Mesendoderm (in vitro differentiated cells): ENCODE measurements around the gene ZNF77.

Source experiments
- DNase-seq: peaks from one replicate; pipeline ENCODE4 v3.0.0; 2013
- H2AK5ac ChIP-seq: 2 replicates; pipeline ENCODE4 v1.6.1; 2013; ENCODE audit warnings: low read length, inconsistent platforms
- H2BK120ac ChIP-seq: 2 replicates; pipeline ENCODE4 v1.6.1; 2013; ENCODE audit warnings: low read depth, mild to moderate bottlenecking, low read length, moderate library complexity, mixed read lengths
- H2BK15ac ChIP-seq: replicated peaks from 2 replicates; pipeline ENCODE4 v1.6.1; 2013; ENCODE audit warnings: low read depth, mild to moderate bottlenecking, moderate library complexity
- H2BK5ac ChIP-seq: 2 replicates; pipeline ENCODE4 v1.6.1; 2013; ENCODE audit warnings: low read length, inconsistent platforms
- H3K18ac ChIP-seq: 2 replicates; pipeline ENCODE4 v1.6.1; 2013; ENCODE audit warnings: mild to moderate bottlenecking, low read length, mixed read lengths
- H3K23ac ChIP-seq: one replicate; pipeline ENCODE4 v1.6.1; 2013; ENCODE audit warnings: low read length
- H3K27ac ChIP-seq: 2 replicates; pipeline ENCODE4 v1.5.1; 2013; ENCODE audit warnings: low read depth, mild to moderate bottlenecking, inconsistent platforms, low read length, moderate library complexity
- H3K27me3 ChIP-seq: 2 replicates; pipeline ENCODE4 v1.6.1; 2013; ENCODE audit warnings: low read length, control low read depth, mild to moderate bottlenecking, inconsistent platforms; ENCODE audit not compliant: insufficient read depth, poor library complexity
- H3K36me3 ChIP-seq: 2 replicates; pipeline ENCODE4 v1.6.1; 2013; ENCODE audit warnings: low read length, inconsistent platforms; ENCODE audit not compliant: control insufficient read depth, insufficient read depth
- H3K4ac ChIP-seq: one replicate; pipeline ENCODE4 v1.6.1; 2013; ENCODE audit warnings: low read depth, mild to moderate bottlenecking, low read length, moderate library complexity
- H3K4me1 ChIP-seq: 2 replicates; pipeline ENCODE4 v1.6.1; 2013; ENCODE audit warnings: low read depth, low read length, inconsistent platforms; ENCODE audit not compliant: control insufficient read depth
- H3K4me2 ChIP-seq: 2 replicates; pipeline ENCODE4 v1.6.1; 2013; ENCODE audit warnings: low read length
- H3K4me3 ChIP-seq: 2 replicates; pipeline ENCODE4 v1.5.1; 2013; ENCODE audit warnings: mild to moderate bottlenecking, low read length
- H3K56ac ChIP-seq: one replicate; pipeline ENCODE4 v1.6.1; 2013; ENCODE audit warnings: low read length
- H3K79me1 ChIP-seq: 2 replicates; pipeline ENCODE4 v1.6.1; 2013; ENCODE audit warnings: low read length, inconsistent platforms
- H3K79me2 ChIP-seq: 2 replicates; pipeline ENCODE4 v1.6.1; 2013; ENCODE audit warnings: mild to moderate bottlenecking, low read length; ENCODE audit not compliant: control insufficient read depth, insufficient read depth
- H3K9ac ChIP-seq: 2 replicates; pipeline ENCODE4 v1.6.1; 2013; ENCODE audit warnings: low read length, inconsistent platforms
- H4K5ac ChIP-seq: one replicate; pipeline ENCODE4 v1.6.1; 2013; ENCODE audit warnings: low read length
- H4K8ac ChIP-seq: one replicate; pipeline ENCODE4 v1.6.1; 2013; ENCODE audit warnings: low read depth, mild to moderate bottlenecking, control low read depth, low read length, moderate library complexity
- WGBS: extraction: QIAGEN DNeasy Blood & Tissue Kit; methylation state at CpG from one replicate; pipeline ENCODE4 v1.1.7; 2013; ENCODE audit warnings: low lambda C conversion rate, missing lambda C conversion rate; ENCODE audit not compliant: insufficient coverage; ENCODE audit errors: extremely low coverage; 5-methylcytosine and 5-hydroxymethylcytosine counted together

ZNF77 gene

DNA sequence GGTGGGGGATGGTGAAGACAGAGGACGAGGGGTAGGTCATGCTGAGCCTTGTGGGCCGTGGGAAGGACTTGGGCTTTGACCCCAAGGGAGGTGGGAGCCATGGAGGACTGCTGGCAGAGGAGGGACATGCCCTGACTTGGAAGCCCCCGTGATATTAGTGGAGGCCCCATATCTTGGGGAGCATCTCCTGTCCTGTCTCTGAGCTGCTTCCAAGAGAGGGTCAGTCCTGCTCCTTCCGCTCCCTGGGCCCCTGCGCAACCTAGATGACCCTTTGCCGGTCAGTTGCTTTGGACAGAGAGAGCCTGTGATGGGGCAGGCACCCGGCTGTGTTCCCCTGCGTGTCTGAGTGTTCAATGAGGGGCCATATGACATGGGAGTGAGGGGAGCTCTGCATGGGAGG is 37.8 kb upstream of the ZNF77 start:
- Histone ChIP-seq H3K79me1 (no peaks in the 10 kb centered on the region), H2BK120ac (no peak overlapping the region), H4K8ac (no peak overlapping the region), H2BK15ac (no peak overlapping the region), H2BK5ac (no peak overlapping the region), H3K9ac (no peak overlapping the region), H3K23ac (no peak overlapping the region), H3K4me3 (no peak overlapping the region), H3K79me2 (no peaks in the 10 kb centered on the region), H3K56ac (no peak overlapping the region), H3K4me1 (no peaks in the 10 kb centered on the region), H3K4me2 (no peak overlapping the region), H3K4ac (no peak overlapping the region), H3K27me3 (peaks cover 2% of the 10 kb centered on the region), H2AK5ac (no peak overlapping the region), H3K18ac (no peak overlapping the region), H3K27ac (no peak overlapping the region), H4K5ac (no peak overlapping the region), H3K36me3 (no peaks in the 10 kb centered on the region)
- no CpG with 5 or more reads among the region's 8 CpGs for WGBS
- DNase-seq, result no peak

DNA sequence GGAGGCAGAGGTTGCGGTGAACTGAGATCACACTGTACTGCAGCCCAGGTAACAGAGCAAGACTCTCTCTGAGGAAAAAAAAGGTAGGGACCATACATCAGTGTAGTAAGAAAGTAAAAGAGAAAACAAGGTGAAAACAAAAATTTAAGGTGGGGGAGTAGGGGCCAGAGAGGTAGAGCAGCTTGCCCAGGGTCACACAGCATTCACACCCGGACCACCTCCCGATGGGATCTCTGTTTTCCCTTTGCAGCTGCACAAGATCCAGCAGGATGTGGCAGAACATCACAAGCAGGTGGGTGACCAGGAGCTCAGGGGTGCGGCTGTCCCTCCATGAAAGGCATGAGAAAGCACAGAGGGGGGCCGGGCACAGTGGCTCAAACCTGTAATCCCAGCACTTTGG is 37.1 kb upstream of the ZNF77 start:
- WGBS, result no CpG with 5 or more reads among the region's 5 CpGs
- no peaks in the 10 kb centered on the region for H3K79me1 ChIP-seq
- H2AK5ac ChIP-seq, result no peak overlapping the region
- no peak overlapping the region for H3K27ac ChIP-seq
- peaks cover under 1% of the 10 kb centered on the region for H3K4me1 ChIP-seq
- no peak overlapping the region for H3K23ac ChIP-seq
- no peak for DNase-seq
- H3K18ac ChIP-seq, result no peak overlapping the region
- H3K56ac ChIP-seq, result no peak overlapping the region
- H3K36me3 ChIP-seq, result no peaks in the 10 kb centered on the region
- H3K79me2 ChIP-seq, result no peaks in the 10 kb centered on the region
- H2BK5ac ChIP-seq, result no peak overlapping the region
- no peak overlapping the region for H2BK120ac ChIP-seq
- H3K9ac ChIP-seq, result no peak overlapping the region
- H2BK15ac ChIP-seq, result no peak overlapping the region
- no peak overlapping the region for H4K8ac ChIP-seq
- peaks cover 2% of the 10 kb centered on the region for H3K27me3 ChIP-seq
- H3K4me2 ChIP-seq, result no peak overlapping the region
- H4K5ac ChIP-seq, result no peak overlapping the region
- no peak overlapping the region for H3K4ac ChIP-seq
- H3K4me3 ChIP-seq, result no peak overlapping the region

DNA sequence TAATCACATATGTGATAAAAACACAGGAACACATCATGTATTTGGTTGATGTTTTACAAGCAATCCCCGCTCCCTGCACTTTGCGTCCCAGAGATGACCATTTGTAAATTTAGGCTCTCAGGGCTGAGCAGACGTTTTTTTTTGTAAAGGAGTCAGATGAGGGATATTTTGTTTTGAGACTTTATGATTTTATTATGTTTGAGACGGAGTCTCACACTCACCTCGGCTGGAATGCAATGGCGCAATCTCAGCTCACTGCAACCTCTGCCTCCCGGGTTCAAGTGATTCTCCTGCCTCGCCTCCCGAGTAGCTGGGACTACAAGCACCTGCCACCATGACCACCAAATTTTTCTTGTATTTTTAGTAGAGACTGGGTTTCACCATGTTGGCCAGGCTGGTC is 34.0 kb upstream of the ZNF77 start:
- H3K18ac ChIP-seq, result no peak overlapping the region
- H3K4me2 ChIP-seq, result no peak overlapping the region
- no peak overlapping the region for H3K4ac ChIP-seq
- no peaks in the 10 kb centered on the region for H3K79me2 ChIP-seq
- H3K9ac ChIP-seq, result no peak overlapping the region
- no peaks in the 10 kb centered on the region for H3K79me1 ChIP-seq
- H3K56ac ChIP-seq, result no peak overlapping the region
- no peak overlapping the region for H4K8ac ChIP-seq
- no CpG with 5 or more reads among the region's 9 CpGs for WGBS
- no peak overlapping the region for H2BK5ac ChIP-seq
- H3K27ac ChIP-seq, result no peak overlapping the region
- H2AK5ac ChIP-seq, result no peak overlapping the region
- no peak overlapping the region for H3K23ac ChIP-seq
- H3K27me3 ChIP-seq, result peaks cover 2% of the 10 kb centered on the region
- no peak overlapping the region for H2BK120ac ChIP-seq
- no peak overlapping the region for H3K4me3 ChIP-seq
- DNase-seq, result no peak
- no peak overlapping the region for H2BK15ac ChIP-seq
- H4K5ac ChIP-seq, result no peak overlapping the region
- peaks cover 2% of the 10 kb centered on the region for H3K4me1 ChIP-seq
- no peaks in the 10 kb centered on the region for H3K36me3 ChIP-seq

DNA sequence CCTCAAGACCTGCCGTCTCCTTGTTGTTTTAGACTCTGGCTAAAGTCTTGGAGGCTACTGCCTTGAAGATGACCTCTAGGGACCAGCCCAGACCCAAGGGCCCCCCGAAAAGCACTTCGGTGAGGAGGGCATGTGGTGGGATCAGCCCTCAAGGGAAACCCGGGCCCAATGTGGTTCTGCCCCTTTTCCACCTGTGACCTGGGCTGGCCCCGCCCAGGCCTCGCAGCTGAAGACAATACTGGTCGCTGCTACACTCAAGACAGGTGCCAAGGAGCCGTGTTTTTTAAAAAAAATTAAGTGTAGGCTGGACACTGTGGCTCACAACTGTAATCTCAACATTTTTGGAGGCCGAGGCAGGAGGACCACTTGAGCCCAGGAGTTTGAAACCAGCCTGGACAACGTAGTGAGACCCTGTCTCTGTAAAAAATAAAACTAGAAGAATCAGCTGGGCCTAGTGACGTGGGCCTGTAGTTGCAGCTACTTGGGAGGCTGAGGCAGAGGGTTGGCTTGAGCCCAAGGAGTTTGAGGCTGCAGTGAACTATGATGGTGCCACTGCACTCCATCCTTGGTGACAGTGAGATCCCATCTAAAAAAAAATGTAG is 33.5 kb upstream of the ZNF77 start:
- no peaks in the 10 kb centered on the region for H3K36me3 ChIP-seq
- H3K4me3 ChIP-seq, result no peak overlapping the region
- no peak overlapping the region for H3K18ac ChIP-seq
- peaks cover 2% of the 10 kb centered on the region for H3K4me1 ChIP-seq
- H3K56ac ChIP-seq, result no peak overlapping the region
- no peak overlapping the region for H4K5ac ChIP-seq
- no peak overlapping the region for H2BK5ac ChIP-seq
- no peak overlapping the region for H2AK5ac ChIP-seq
- H3K4me2 ChIP-seq, result no peak overlapping the region
- no CpG with 5 or more reads among the region's 11 CpGs for WGBS
- no peak overlapping the region for H2BK15ac ChIP-seq
- no peaks in the 10 kb centered on the region for H3K79me2 ChIP-seq
- H3K9ac ChIP-seq, result no peak overlapping the region
- H3K23ac ChIP-seq, result no peak overlapping the region
- no peak overlapping the region for H3K27ac ChIP-seq
- H3K79me1 ChIP-seq, result no peaks in the 10 kb centered on the region
- no peak overlapping the region for H2BK120ac ChIP-seq
- H3K27me3 ChIP-seq, result peaks cover 2% of the 10 kb centered on the region
- no peak overlapping the region for H4K8ac ChIP-seq
- H3K4ac ChIP-seq, result no peak overlapping the region
- no peak for DNase-seq

DNA sequence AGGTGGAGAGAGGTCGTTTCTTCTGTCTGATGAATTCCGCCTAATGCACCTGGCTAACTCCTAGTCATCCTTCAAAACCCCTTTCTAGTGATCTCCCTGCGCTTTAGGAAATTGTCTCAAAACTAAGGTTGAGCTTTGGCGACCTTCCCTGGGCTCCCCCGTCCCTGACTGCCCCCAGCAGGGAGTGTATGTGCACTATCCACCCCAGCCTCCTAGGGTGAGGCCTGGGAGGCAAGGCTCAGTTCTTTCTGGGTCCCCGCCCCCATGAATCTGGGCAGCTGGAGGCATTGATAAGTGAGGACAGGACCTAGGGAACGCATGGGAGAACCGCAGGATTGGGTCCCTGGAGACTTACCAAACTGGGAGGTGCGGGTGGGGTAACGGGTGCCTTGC is 33.0 kb upstream of the ZNF77 start:
- H2BK5ac ChIP-seq, result no peak overlapping the region
- no peak overlapping the region for H4K8ac ChIP-seq
- no peak overlapping the region for H2BK15ac ChIP-seq
- no peaks in the 10 kb centered on the region for H3K79me2 ChIP-seq
- H3K79me1 ChIP-seq, result no peaks in the 10 kb centered on the region
- WGBS, result no CpG with 5 or more reads among the region's 10 CpGs
- H3K56ac ChIP-seq, result peak overlapping the region; percentile 50
- H3K4me2 ChIP-seq, result peak overlapping the region; percentile 11
- H3K4ac ChIP-seq, result no peak overlapping the region
- H3K18ac ChIP-seq, result no peak overlapping the region
- peaks cover 2% of the 10 kb centered on the region for H3K27me3 ChIP-seq
- peaks cover 2% of the 10 kb centered on the region for H3K4me1 ChIP-seq
- DNase-seq, result no peak
- peak overlapping the region; percentile 27 for H3K9ac ChIP-seq
- no peak overlapping the region for H3K23ac ChIP-seq
- no peak overlapping the region for H2AK5ac ChIP-seq
- no peaks in the 10 kb centered on the region for H3K36me3 ChIP-seq
- H2BK120ac ChIP-seq, result no peak overlapping the region
- no peak overlapping the region for H3K27ac ChIP-seq
- H3K4me3 ChIP-seq, result no peak overlapping the region
- H4K5ac ChIP-seq, result no peak overlapping the region
